Measurements from ENCODE around the gene FHL3. TPM values are rescaled to one million over a fixed set of nuclear protein-coding genes. Genes with fewer than 3 reads are reported as not detected.

FHL3 gene
- total and polyA plus RNA-seq, 2 donors (not counting 3 experiments of a cell fraction or from before 2014, with no cell fraction given): 26.1 to 58.7 TPM

DNA sequence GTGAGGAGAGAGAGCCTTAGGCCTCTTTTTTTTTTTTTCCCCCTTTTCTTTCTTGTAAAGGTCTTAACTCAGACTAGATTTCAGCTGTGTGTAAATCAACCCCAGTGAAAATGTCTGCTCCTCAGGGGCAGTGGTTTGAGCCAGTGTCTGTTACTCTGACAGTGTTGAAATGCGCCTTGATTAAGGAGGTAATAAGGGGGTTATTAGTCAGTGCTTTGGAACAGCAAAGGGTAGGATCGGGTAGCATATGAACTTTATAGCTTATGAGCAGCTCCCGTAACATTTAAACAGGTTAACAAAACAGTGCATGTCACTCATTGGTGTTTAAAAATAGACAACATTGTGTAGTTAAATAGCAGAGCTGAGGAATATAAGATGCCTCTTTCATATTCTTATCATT, 17.5 kb upstream of the FHL3 start:
- H3K27ac ChIP-seq (ENCODE audit: insufficient read depth, low read depth, low read length): no peak overlapping the region
- no peak overlapping the region for H3K4me3 ChIP-seq (replicated peaks in 1 of 3; ENCODE audit: insufficient read depth in 1 of 3, low read depth in 1 of 3, low read length in 3 of 3)
- peaks cover 2% of the 10 kb centered on the region for H4K20me1 ChIP-seq (replicated peaks; ENCODE audit: control insufficient read depth, extremely low read depth, insufficient read depth, low read length)
- DNase-seq (ENCODE audit: low read depth, low spot score) (no peak), FAIRE-seq (no peak)
- H2AFZ ChIP-seq (ENCODE audit: low read depth, low read length): no peak overlapping the region
- peaks cover 20% of the 10 kb centered on the region for H3K4me1 ChIP-seq (ENCODE audit: control insufficient read depth, extremely low read depth, insufficient read depth, low read length)
- H3K79me2 ChIP-seq (ENCODE audit: control insufficient read depth, insufficient read depth, low read length): peaks cover 7% of the 10 kb centered on the region
- peaks cover 20 to 32% of the 10 kb centered on the region in 2 experiments for H3K36me3 ChIP-seq (ENCODE audit: control insufficient read depth in 2 of 2, extremely low read depth in 1 of 2, insufficient read depth in 2 of 2, low read length in 2 of 2)
- H3K4me2 ChIP-seq (ENCODE audit: insufficient read depth, low read length): no peak overlapping the region
- no peak overlapping the region for H3K9ac ChIP-seq (replicated peaks; ENCODE audit: extremely low read depth, insufficient read depth, low read length)
- no peaks in the 10 kb centered on the region for H3K9me1 ChIP-seq (replicated peaks; ENCODE audit: control insufficient read depth, extremely low read depth, insufficient read depth, low read length)
- ChIA-PET CTCF (interaction anchor here (0.7 to 1.1 kb wide), 2 partner anchors 9 to 812 kb away, joined by 3 to 4 read pairs; no protein-coding TSS in a partner anchor), POLR2A (no interaction called here)
- no peaks in the 10 kb centered on the region for H3K9me3 ChIP-seq (replicated peaks; ENCODE audit: control insufficient read depth, insufficient read depth, low read length)
- intact Hi-C loops (cut with micrococcal nuclease): loop anchor here (10.0 kb wide), 1 partner anchor 482 kb away; no protein-coding TSS in a partner anchor
- BruUV-seq (replicated peaks): no TSS peak
- dilution Hi-C loops (cut with MboI; ENCODE audit: extremely low pct_ligation_motif_present, low sequenced_read_pairs): no loop called here
- no peaks in the 10 kb centered on the region for H3K27me3 ChIP-seq (ENCODE audit: control insufficient read depth in 2 of 2, insufficient read depth in 2 of 2, low read length in 2 of 2)
- no peak for TF ChIP-seq GATA2 (IDR thresholded peaks at IDR 0.05; ENCODE audit: insufficient read depth, insufficient read length, low read depth, low read length)
- TF ChIP-seq MYC (IDR thresholded peaks at IDR 0.05; ENCODE audit: low read depth, low read length): no peak
- TF ChIP-seq JUN (IDR thresholded peaks at IDR 0.05; ENCODE audit: borderline replicate concordance, insufficient read depth, insufficient read length, low read depth): no peak
- no peak for TF ChIP-seq POLR2AphosphoS5 (IDR thresholded peaks at IDR 0.05; ENCODE audit: insufficient read depth, low read depth, low read length)
- no peak for TF ChIP-seq FOS (IDR thresholded peaks at IDR 0.05; ENCODE audit: borderline replicate concordance, insufficient read depth, low read length)
- TF ChIP-seq, protein P1, sequence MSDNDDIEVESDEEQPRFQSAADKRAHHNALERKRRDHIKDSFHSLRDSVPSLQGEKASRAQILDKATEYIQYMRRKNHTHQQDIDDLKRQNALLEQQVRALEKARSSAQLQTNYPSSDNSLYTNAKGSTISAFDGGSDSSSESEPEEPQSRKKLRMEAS (IDR thresholded peaks at IDR 0.05; ENCODE audit: insufficient read depth, insufficient read length): no peak

DNA sequence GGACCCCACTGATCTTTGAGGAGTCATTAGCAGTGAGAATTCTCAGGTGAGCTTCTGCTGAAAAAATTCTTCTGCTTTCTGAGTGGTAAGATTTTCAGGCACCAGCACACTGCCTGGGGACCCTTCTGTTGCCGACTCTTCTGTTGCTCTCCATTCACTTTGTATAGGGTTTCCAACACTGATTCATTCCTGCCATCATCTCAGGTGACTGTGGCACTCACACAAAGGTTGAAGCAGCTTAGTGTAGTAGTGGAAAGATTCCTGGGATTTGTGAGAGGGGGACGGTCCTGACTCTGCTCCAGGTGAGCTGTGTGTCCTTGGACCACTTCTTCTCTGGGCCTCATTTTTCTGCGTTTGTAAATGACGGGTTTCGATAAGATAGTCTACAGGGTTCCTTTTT, 16.7 kb upstream of the FHL3 start:
- Histone ChIP-seq H3K4me2 (ENCODE audit: insufficient read depth, low read length) (no peak overlapping the region), H4K20me1 (replicated peaks; ENCODE audit: control insufficient read depth, extremely low read depth, insufficient read depth, low read length) (peaks cover 2% of the 10 kb centered on the region), H3K36me3 (ENCODE audit: control insufficient read depth in 2 of 2, extremely low read depth in 1 of 2, insufficient read depth in 2 of 2, low read length in 2 of 2) (peaks cover 23 to 33% of the 10 kb centered on the region in 2 experiments), H3K4me1 (ENCODE audit: control insufficient read depth, extremely low read depth, insufficient read depth, low read length) (peaks cover 21% of the 10 kb centered on the region), H3K9me3 (replicated peaks; ENCODE audit: control insufficient read depth, insufficient read depth, low read length) (no peaks in the 10 kb centered on the region), H3K79me2 (ENCODE audit: control insufficient read depth, insufficient read depth, low read length) (peaks cover 15% of the 10 kb centered on the region), H2AFZ (ENCODE audit: low read depth, low read length) (no peak overlapping the region), H3K9me1 (replicated peaks; ENCODE audit: control insufficient read depth, extremely low read depth, insufficient read depth, low read length) (no peaks in the 10 kb centered on the region), H3K27ac (ENCODE audit: insufficient read depth, low read depth, low read length) (no peak overlapping the region), H3K9ac (replicated peaks; ENCODE audit: extremely low read depth, insufficient read depth, low read length) (no peak overlapping the region), H3K4me3 (replicated peaks in 1 of 3; ENCODE audit: insufficient read depth in 1 of 3, low read depth in 1 of 3, low read length in 3 of 3) (no peak overlapping the region), H3K27me3 (ENCODE audit: control insufficient read depth in 2 of 2, insufficient read depth in 2 of 2, low read length in 2 of 2) (no peaks in the 10 kb centered on the region)
- TF ChIP-seq GATA2 (IDR thresholded peaks at IDR 0.05; ENCODE audit: insufficient read depth, insufficient read length, low read depth, low read length): no peak
- no peak for TF ChIP-seq FOS (IDR thresholded peaks at IDR 0.05; ENCODE audit: borderline replicate concordance, insufficient read depth, low read length)
- no peak for FAIRE-seq
- intact Hi-C loops (cut with micrococcal nuclease): loop anchor here (10.0 kb wide), 1 partner anchor 483 kb away; no protein-coding TSS in a partner anchor
- DNase-seq (ENCODE audit: low read depth, low spot score): no peak
- POLR2A ChIA-PET: interaction anchor here (0.7 kb wide), 1 partner anchor 10 kb away, joined by 3 read pairs; no protein-coding TSS in a partner anchor
- CTCF ChIA-PET: no interaction called here
- no TSS peak for BruUV-seq (replicated peaks)
- dilution Hi-C loops (cut with MboI; ENCODE audit: extremely low pct_ligation_motif_present, low sequenced_read_pairs): no loop called here
